Breast epithelium (tissue), 3 donors: Measurements from ENCODE around the gene USP15.

ENCODE experiments used
- CTCF ChIP-seq, 3 donors: fragments of 450-650 bp; IDR thresholded peaks; one replicate each; pipeline ENCODE4 v1.5.1; 2016 to 2017; ENCODE audit warnings: antibody characterized with exemption in 3 of 3, mild to moderate bottlenecking in 3 of 3, moderate library complexity in 3 of 3
- POLR2A ChIP-seq: fragments of 450-650 bp; IDR thresholded peaks from one replicate; pipeline ENCODE4 v1.6.1; 2016; ENCODE audit warnings: antibody characterized with exemption, mild to moderate bottlenecking, moderate library complexity
- POLR2AphosphoS5 ChIP-seq, 3 donors: sonication (generic); formaldehyde crosslinking; IDR thresholded peaks; one replicate each; pipeline ENCODE4 v1.6.1; 2017; ENCODE audit warnings: antibody characterized with exemption in 3 of 3

DNA sequence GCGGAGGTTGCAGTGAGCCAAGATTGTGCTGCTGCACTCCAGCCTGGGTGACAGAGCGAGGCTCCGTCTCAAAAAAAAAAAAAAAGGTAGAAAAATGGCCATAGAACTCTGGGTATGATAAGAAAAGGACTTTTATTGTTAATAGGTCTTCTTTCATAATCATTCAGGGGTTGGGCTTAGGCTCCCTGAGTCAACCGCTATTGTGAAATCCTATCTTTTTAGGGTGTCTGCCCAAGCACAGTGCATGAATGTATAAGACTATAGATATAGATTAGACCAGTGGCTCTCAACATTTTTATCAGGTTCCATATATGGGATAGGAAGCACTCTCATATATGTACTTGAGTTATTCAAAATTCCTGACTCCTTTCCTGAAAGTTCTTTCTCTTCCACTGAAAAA is 48.7 kb upstream of the USP15 start:
- no peak for TF ChIP-seq CTCF (IDR thresholded peaks at IDR 0.05)
- no peak for TF ChIP-seq POLR2A
- TF ChIP-seq POLR2AphosphoS5 (IDR thresholded peaks at IDR 0.05) = no peak
